B cell (primary cell): ENCODE results near the gene SLC12A7. TPM values are rescaled to one million over a fixed set of nuclear protein-coding genes. Genes with fewer than 3 reads are reported as not detected.

Source experiments
- ATAC-seq: fragments of 200-7000 bp; cut with Tn5 transposase; one replicate; pipeline ENCODE4 v1.10.0; 2021; ENCODE audit warnings: low read depth, mild to moderate bottlenecking, moderate number of reproducible peaks, moderate library complexity
- CTCF ChIA-PET: fragments of 350-600 bp; sonication (Branson Sonifier 250); formaldehyde crosslinking; loops from one replicate; lab custom pipeline; 2021; ENCODE audit warnings: antibody characterized with exemption, inconsistent platforms; lab: Charles Lee
- POLR2A ChIA-PET: fragments of 350-600 bp; sonication (Branson Sonifier 250); formaldehyde crosslinking; loops from one replicate; lab custom pipeline; 2021; ENCODE audit warnings: antibody characterized with exemption; lab: Charles Lee
- DNase-seq: peaks from one replicate; pipeline ENCODE4 v3.0.0; 2013
- H2AFZ ChIP-seq: 2 replicates; pipeline ENCODE4 v1.6.1; 2012; ENCODE audit warnings: mild to moderate bottlenecking, low read depth, low read length; ENCODE audit not compliant: insufficient read depth, poor library complexity, severe bottlenecking
- H3K27ac ChIP-seq, 2 donors: 1 replicate in 1 of 2; 2 replicates in 1 of 2; pipeline ENCODE4 v1.5.1; 2012 to 2013; ENCODE audit warnings: low read length in 2 of 2, mild to moderate bottlenecking in 2 of 2, moderate library complexity in 1 of 2
- H3K27me3 ChIP-seq, 4 experiments: fragments of 200-600 bp in 1 of 4; sonication (generic) in 1 of 4; replicated peaks in 1 of 4; 1 replicate in 2 of 4; 2 replicates in 2 of 4; pipeline versions ENCODE4 v1.6.1 to v1.7.0; 2013 to 2016; ENCODE audit warnings: low read length in 3 of 4, mild to moderate bottlenecking in 2 of 4, mixed read lengths in 1 of 4, moderate library complexity in 1 of 4; ENCODE audit not compliant: insufficient read depth in 4 of 4, control insufficient read depth in 3 of 4; ENCODE audit errors: control extremely low read depth in 1 of 4
- H3K36me3 ChIP-seq, 2 experiments: replicated peaks in 1 of 2; 1 replicate in 1 of 2; 2 replicates in 1 of 2; pipeline versions ENCODE4 v1.6.1 to v1.7.1; 2013; ENCODE audit warnings: low read length in 1 of 2; ENCODE audit not compliant: insufficient read depth in 2 of 2, control insufficient read depth in 1 of 2; ENCODE audit errors: control extremely low read depth in 1 of 2, extremely low read depth in 1 of 2
- H3K4me1 ChIP-seq, 2 donors: fragments of 200-600 bp in 1 of 2; sonication (generic) in 1 of 2; 1 replicate in 1 of 2; 2 replicates in 1 of 2; pipeline versions ENCODE4 v1.5.1 to v1.6.1; 2013 to 2017; ENCODE audit warnings: low read length in 2 of 2; ENCODE audit not compliant: control insufficient read depth in 2 of 2, insufficient read depth in 2 of 2
- H3K4me2 ChIP-seq: replicated peaks from 2 replicates; pipeline ENCODE3; 2012; ENCODE audit warnings: mild to moderate bottlenecking, low read depth, low read length; ENCODE audit not compliant: poor library complexity, severe bottlenecking
- H3K4me3 ChIP-seq, 5 experiments: fragments of 200-600 bp in 1 of 5; sonication (generic) in 1 of 5; 1 replicate in 3 of 5; 2 replicates in 2 of 5; pipeline versions ENCODE4 v1.5.1 to v1.7.0; 2011 to 2016; ENCODE audit warnings: low read length in 4 of 5, mild to moderate bottlenecking in 4 of 5, low read depth in 2 of 5, control low read depth in 1 of 5, moderate library complexity in 1 of 5; ENCODE audit not compliant: insufficient read depth in 1 of 5; ENCODE audit errors: control extremely low read depth in 1 of 5, extremely low read depth in 1 of 5
- H3K79me2 ChIP-seq: fragments of 200-600 bp; sonication (generic); one replicate; pipeline ENCODE4 v1.6.0; 2016; ENCODE audit warnings: low read length; ENCODE audit not compliant: control insufficient read depth, insufficient read depth
- H3K9ac ChIP-seq: fragments of 200-600 bp; sonication (generic); 2 replicates; pipeline ENCODE4 v1.6.1; 2017; ENCODE audit warnings: mild to moderate bottlenecking, low read length, moderate library complexity
- H3K9me3 ChIP-seq, 3 donors: one replicate each; pipeline versions ENCODE4 v1.6.1 to v1.7.1; 2013; ENCODE audit warnings: low read length in 2 of 3; ENCODE audit not compliant: control insufficient read depth in 2 of 3, insufficient read depth in 1 of 3; ENCODE audit errors: control extremely low read depth in 1 of 3
- H4K20me1 ChIP-seq: 2 replicates; pipeline ENCODE4 v1.6.0; 2012; ENCODE audit warnings: mild to moderate bottlenecking, low read length; ENCODE audit not compliant: insufficient read depth, control insufficient read depth, poor library complexity, severe bottlenecking
- H3K27ac Mint-ChIP-seq: one replicate; pipeline ENCODE4 v1.8.0; 2021; ENCODE audit warnings: mixed read lengths
- H3K27me3 Mint-ChIP-seq: one replicate; pipeline ENCODE4 v1.8.0; 2021; ENCODE audit warnings: mixed read lengths
- H3K4me1 Mint-ChIP-seq: one replicate; pipeline ENCODE4 v1.8.0; 2021; ENCODE audit warnings: mixed read lengths
- H3K4me3 Mint-ChIP-seq: one replicate; pipeline ENCODE4 v1.8.0; 2021; ENCODE audit warnings: mixed read lengths
- H3K9me3 Mint-ChIP-seq: one replicate; pipeline ENCODE4 v1.8.0; 2022; ENCODE audit warnings: mixed read lengths; ENCODE audit not compliant: insufficient read depth
- EZH2 ChIP-seq: IDR thresholded peaks from 2 replicates; pipeline ENCODE4 v1.6.1; 2012; ENCODE audit warnings: borderline replicate concordance, low read depth, mild to moderate bottlenecking, moderate library complexity, low read length; ENCODE audit not compliant: insufficient read depth, poor library complexity, severe bottlenecking
- WGBS: methylation state at CpG from one replicate; pipeline ENCODE4 v1.1.5; 2013; ENCODE audit warnings: missing lambda C conversion rate; ENCODE audit not compliant: insufficient coverage; 5-methylcytosine and 5-hydroxymethylcytosine counted together
- intact Hi-C: fragments of 100-400 bp; cut with micrococcal nuclease; formaldehyde crosslinking; loops from one replicate; pipeline ENCODE4 v1.10.0; 2022
- polyA plus RNA-seq: library from polyadenylated mRNA; depleted of rRNA; stranded (reverse); fragments of >200 nt; gene quantifications from 2 replicates; pipeline ENCODE4 v1.2.3, GENCODE V29; 2012
- total RNA-seq, 2 donors: library from RNA; stranded (reverse); fragments of 120-200 nt in 1 of 2; gene quantifications; 1 replicate in 1 of 2; 2 replicates in 1 of 2; pipeline versions ENCODE4 v1.2.3 to v1.2.4, GENCODE V29; 2013 to 2022
- TF ChIP-seq, protein P1 (sequence below): fragments of 200-600 bp; IDR thresholded peaks from one replicate; pipeline ENCODE4 v1.8.0; 2022; ENCODE audit warnings: antibody characterized with exemption, mild to moderate bottlenecking

The SLC12A7 gene
- total and polyA plus RNA-seq, 2 donors (not counting 1 experiment from before 2014, with no cell fraction given): 25.5 to 34.4 TPM

- CTCF ChIA-PET: no interaction called here
- TF ChIP-seq, protein P1, sequence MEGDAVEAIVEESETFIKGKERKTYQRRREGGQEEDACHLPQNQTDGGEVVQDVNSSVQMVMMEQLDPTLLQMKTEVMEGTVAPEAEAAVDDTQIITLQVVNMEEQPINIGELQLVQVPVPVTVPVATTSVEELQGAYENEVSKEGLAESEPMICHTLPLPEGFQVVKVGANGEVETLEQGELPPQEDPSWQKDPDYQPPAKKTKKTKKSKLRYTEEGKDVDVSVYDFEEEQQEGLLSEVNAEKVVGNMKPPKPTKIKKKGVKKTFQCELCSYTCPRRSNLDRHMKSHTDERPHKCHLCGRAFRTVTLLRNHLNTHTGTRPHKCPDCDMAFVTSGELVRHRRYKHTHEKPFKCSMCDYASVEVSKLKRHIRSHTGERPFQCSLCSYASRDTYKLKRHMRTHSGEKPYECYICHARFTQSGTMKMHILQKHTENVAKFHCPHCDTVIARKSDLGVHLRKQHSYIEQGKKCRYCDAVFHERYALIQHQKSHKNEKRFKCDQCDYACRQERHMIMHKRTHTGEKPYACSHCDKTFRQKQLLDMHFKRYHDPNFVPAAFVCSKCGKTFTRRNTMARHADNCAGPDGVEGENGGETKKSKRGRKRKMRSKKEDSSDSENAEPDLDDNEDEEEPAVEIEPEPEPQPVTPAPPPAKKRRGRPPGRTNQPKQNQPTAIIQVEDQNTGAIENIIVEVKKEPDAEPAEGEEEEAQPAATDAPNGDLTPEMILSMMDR: no peak
- TF ChIP-seq EZH2: no peak
- H3K4me3 ChIP-seq: no peak overlapping the region
- no peak overlapping the region for H3K4me3 Mint-ChIP-seq
- no peaks in the 10 kb centered on the region for H3K4me1 ChIP-seq
- H3K79me2 ChIP-seq: no peaks in the 10 kb centered on the region
- peaks cover 0 to 2% (median 0%) of the 10 kb centered on the region in 3 donors for H3K9me3 ChIP-seq
- no peak overlapping the region for H3K9ac ChIP-seq
- ATAC-seq: no peak
- no peaks in the 10 kb centered on the region for H3K9me3 Mint-ChIP-seq
- H3K36me3 ChIP-seq: no peaks in the 10 kb centered on the region
- H3K27me3 ChIP-seq: peaks cover 0 to 22% (median under 1%) of the 10 kb centered on the region in 4 experiments
- H3K4me1 Mint-ChIP-seq: no peaks in the 10 kb centered on the region
- WGBS: 77% methylated on average over 7 of the region's 10 CpGs
- no peak overlapping the region for H3K27ac ChIP-seq
- DNase-seq: no peak
- no peak overlapping the region for H3K4me2 ChIP-seq
- POLR2A ChIA-PET: no interaction called here
- H3K27ac Mint-ChIP-seq: no peak overlapping the region
- no peak overlapping the region for H2AFZ ChIP-seq
- H4K20me1 ChIP-seq: no peaks in the 10 kb centered on the region
- intact Hi-C loops: no loop called here
- peaks cover 6% of the 10 kb centered on the region for H3K27me3 Mint-ChIP-seq
Observed at GRCh38 chr5:1029945-1030625, 81.8 kb downstream of the SLC12A7 start.

DNA sequence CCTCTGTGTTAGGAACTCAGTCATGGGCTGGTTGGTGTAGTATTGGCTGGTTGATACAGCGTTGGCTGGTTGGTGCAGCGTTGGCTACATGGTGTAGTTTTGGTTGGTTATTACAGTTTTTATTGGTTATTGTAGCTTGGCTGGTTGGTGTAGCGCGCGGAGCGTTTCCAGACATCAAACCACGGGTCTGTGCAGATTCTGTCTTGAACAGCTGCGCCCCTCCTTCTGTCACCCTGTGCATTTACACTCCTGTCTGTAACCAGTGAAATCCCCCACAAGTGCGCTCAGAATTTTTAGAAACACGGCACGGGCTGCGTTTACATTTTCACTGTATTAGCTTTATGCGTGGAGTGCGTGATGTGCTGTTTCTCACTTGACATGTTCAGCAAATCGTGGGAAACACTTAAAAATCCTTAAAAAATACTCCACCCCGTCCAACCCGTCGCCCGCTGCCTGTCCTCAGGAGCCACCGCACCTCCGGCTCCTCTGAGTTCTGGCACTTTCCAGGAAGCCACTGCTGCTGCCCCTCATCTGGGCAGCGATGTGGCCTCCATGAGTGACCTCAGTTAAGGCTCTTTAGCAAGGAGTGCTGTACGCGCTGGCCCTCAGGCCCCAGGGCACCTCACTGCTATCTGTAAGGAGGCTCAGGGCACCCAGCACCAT lies 82.5 kb downstream of the SLC12A7 start:
- TF ChIP-seq, protein P1: no peak
- no peak for TF ChIP-seq EZH2
- H3K4me1 ChIP-seq: no peaks in the 10 kb centered on the region
- no peak overlapping the region for H3K4me2 ChIP-seq
- H3K4me1 Mint-ChIP-seq: no peaks in the 10 kb centered on the region
- H3K9me3 Mint-ChIP-seq: no peaks in the 10 kb centered on the region
- 90% methylated on average over 23 of the region's 24 CpGs for WGBS
- no peak overlapping the region for H3K4me3 Mint-ChIP-seq
- intact Hi-C loops: no loop called here
- H3K4me3 ChIP-seq: no peak overlapping the region
- DNase-seq (no peak), ATAC-seq (no peak)
- H3K27me3 ChIP-seq: peaks cover 0 to 22% (median under 1%) of the 10 kb centered on the region in 4 experiments
- H3K9me3 ChIP-seq: peaks cover 0 to 2% (median 0%) of the 10 kb centered on the region in 3 donors
- no peak overlapping the region for H3K27ac ChIP-seq
- H3K9ac ChIP-seq: no peak overlapping the region
- H3K27ac Mint-ChIP-seq: no peak overlapping the region
- ChIA-PET POLR2A (no interaction called here), CTCF (no interaction called here)
- H3K36me3 ChIP-seq: no peaks in the 10 kb centered on the region
- no peaks in the 10 kb centered on the region for H3K79me2 ChIP-seq
- peaks cover 6% of the 10 kb centered on the region for H3K27me3 Mint-ChIP-seq
- H2AFZ ChIP-seq: no peak overlapping the region
- H4K20me1 ChIP-seq: no peaks in the 10 kb centered on the region
